HEK293 (cell line): ENCODE results near the gene GTF2F2.

Experiments used
- EGR2 ChIP-seq: fragments of 450-650 bp; formaldehyde crosslinking; IDR thresholded peaks from 2 replicates; pipeline ENCODE4 v1.5.1; 2016; ENCODE audit warnings: low read depth, missing biosample characterization, missing genetic modification characterization
- FEZF1 ChIP-seq: fragments of 450-650 bp; formaldehyde crosslinking; IDR thresholded peaks from 2 replicates; pipeline ENCODE4 v1.5.1; 2016; ENCODE audit warnings: missing biosample characterization, missing genetic modification characterization
- KLF17 ChIP-seq: fragments of 450-650 bp; formaldehyde crosslinking; IDR thresholded peaks from 2 replicates; pipeline ENCODE4 v1.5.1; 2016; ENCODE audit warnings: missing biosample characterization, missing genetic modification characterization
- MEIS1 ChIP-seq: sonication (generic); formaldehyde crosslinking; IDR thresholded peaks from 2 replicates; pipeline ENCODE4 v1.8.1; 2022; ENCODE audit warnings: missing genetic modification reagents, mild to moderate bottlenecking, borderline replicate concordance
- MYNN ChIP-seq: fragments of 450-650 bp; formaldehyde crosslinking; IDR thresholded peaks from 2 replicates; pipeline ENCODE4 v1.5.1; 2016; ENCODE audit warnings: missing biosample characterization, missing genetic modification characterization, borderline replicate concordance
- OSR2 ChIP-seq: fragments of 450-650 bp; formaldehyde crosslinking; IDR thresholded peaks from 2 replicates; pipeline ENCODE4 v1.5.1; 2016; ENCODE audit warnings: missing biosample characterization, missing genetic modification characterization
- PATZ1 ChIP-seq: fragments of 450-650 bp; formaldehyde crosslinking; IDR thresholded peaks from 2 replicates; pipeline ENCODE4 v1.5.1; 2016; ENCODE audit warnings: missing biosample characterization, missing genetic modification characterization
- ZBTB20 ChIP-seq: fragments of 450-650 bp; formaldehyde crosslinking; IDR thresholded peaks from 2 replicates; pipeline ENCODE4 v1.5.1; 2016; ENCODE audit warnings: missing biosample characterization, missing genetic modification characterization
- ZEB2 ChIP-seq: fragments of 450-650 bp; formaldehyde crosslinking; IDR thresholded peaks from 2 replicates; pipeline ENCODE4 v1.5.1; 2016; ENCODE audit warnings: missing biosample characterization, missing genetic modification characterization
- ZNF10 ChIP-seq: fragments of 450-650 bp; formaldehyde crosslinking; IDR thresholded peaks from 2 replicates; pipeline ENCODE4 v1.5.1; 2017; ENCODE audit warnings: missing biosample characterization, missing genetic modification characterization
- ZNF155 ChIP-seq: fragments of 450-650 bp; formaldehyde crosslinking; IDR thresholded peaks from 2 replicates; pipeline ENCODE4 v1.5.1; 2016; ENCODE audit warnings: missing biosample characterization, missing genetic modification characterization
- ZNF174 ChIP-seq: fragments of 450-650 bp; formaldehyde crosslinking; IDR thresholded peaks from 2 replicates; pipeline ENCODE4 v1.5.0; 2017; ENCODE audit warnings: missing biosample characterization, mild to moderate bottlenecking, missing genetic modification characterization
- ZNF202 ChIP-seq: fragments of 450-650 bp; formaldehyde crosslinking; IDR thresholded peaks from 2 replicates; pipeline ENCODE4 v1.5.1; 2016; ENCODE audit warnings: missing biosample characterization, missing genetic modification characterization, borderline replicate concordance
- ZNF292 ChIP-seq: fragments of 450-650 bp; formaldehyde crosslinking; IDR thresholded peaks from 2 replicates; pipeline ENCODE4 v1.5.1; 2016; ENCODE audit warnings: low read depth, missing biosample characterization, missing genetic modification characterization, borderline replicate concordance
- ZNF302 ChIP-seq: fragments of 450-650 bp; formaldehyde crosslinking; IDR thresholded peaks from 2 replicates; pipeline ENCODE4 v1.5.1; 2016; ENCODE audit warnings: missing biosample characterization, missing genetic modification characterization, low read depth
- ZNF335 ChIP-seq: fragments of 450-650 bp; formaldehyde crosslinking; conservative IDR thresholded peaks from 2 replicates; pipeline ENCODE4 v1.5.1; 2016; ENCODE audit warnings: missing biosample characterization, missing genetic modification characterization
- ZNF354C ChIP-seq: fragments of 450-650 bp; formaldehyde crosslinking; IDR thresholded peaks from 2 replicates; pipeline ENCODE4 v1.5.1; 2016; ENCODE audit warnings: missing biosample characterization, missing genetic modification characterization, low read depth, borderline replicate concordance
- ZNF362 ChIP-seq: fragments of 450-650 bp; formaldehyde crosslinking; IDR thresholded peaks from 2 replicates; pipeline ENCODE4 v1.5.1; 2016; ENCODE audit warnings: missing biosample characterization, missing genetic modification characterization
- ZNF391 ChIP-seq: fragments of 450-650 bp; formaldehyde crosslinking; IDR thresholded peaks from 2 replicates; pipeline ENCODE4 v1.5.1; 2016; ENCODE audit warnings: low read depth, missing biosample characterization, missing genetic modification characterization, borderline replicate concordance
- ZNF394 ChIP-seq: fragments of 450-650 bp; formaldehyde crosslinking; IDR thresholded peaks from 2 replicates; pipeline ENCODE4 v1.5.1; 2016; ENCODE audit warnings: missing biosample characterization, missing genetic modification characterization, mild to moderate bottlenecking, moderate library complexity, borderline replicate concordance
- ZNF404 ChIP-seq: fragments of 450-650 bp; formaldehyde crosslinking; IDR thresholded peaks from 2 replicates; pipeline ENCODE4 v1.5.1; 2017; ENCODE audit warnings: missing biosample characterization, missing genetic modification characterization
- ZNF416 ChIP-seq: fragments of 450-650 bp; formaldehyde crosslinking; IDR thresholded peaks from 2 replicates; pipeline ENCODE4 v1.5.1; 2016; ENCODE audit warnings: missing biosample characterization, missing genetic modification characterization
- ZNF521 ChIP-seq: fragments of 450-650 bp; formaldehyde crosslinking; IDR thresholded peaks from 2 replicates; pipeline ENCODE4 v1.5.1; 2017; ENCODE audit warnings: missing biosample characterization, mild to moderate bottlenecking, missing genetic modification characterization
- ZNF555 ChIP-seq: fragments of 450-650 bp; formaldehyde crosslinking; conservative IDR thresholded peaks from 2 replicates; pipeline ENCODE4 v1.5.1; 2017; ENCODE audit warnings: missing biosample characterization, mild to moderate bottlenecking, missing genetic modification characterization, inconsistent platforms
- ZNF692 ChIP-seq: fragments of 450-650 bp; formaldehyde crosslinking; IDR thresholded peaks from 2 replicates; pipeline ENCODE4 v1.5.1; 2016; ENCODE audit warnings: missing biosample characterization, missing genetic modification characterization
- ZNF707 ChIP-seq: fragments of 450-650 bp; formaldehyde crosslinking; IDR thresholded peaks from 2 replicates; pipeline ENCODE4 v1.5.1; 2016; ENCODE audit warnings: missing biosample characterization, missing genetic modification characterization
- ZNF76 ChIP-seq: fragments of 450-650 bp; formaldehyde crosslinking; IDR thresholded peaks from 2 replicates; pipeline ENCODE4; 2016; ENCODE audit warnings: low read depth, missing biosample characterization, missing genetic modification characterization, borderline replicate concordance
- ZNF776 ChIP-seq: fragments of 450-650 bp; formaldehyde crosslinking; IDR thresholded peaks from 2 replicates; pipeline ENCODE4 v1.5.0; 2017; ENCODE audit warnings: missing biosample characterization, missing genetic modification characterization, borderline replicate concordance
- ZNF792 ChIP-seq: fragments of 450-650 bp; formaldehyde crosslinking; IDR thresholded peaks from 2 replicates; pipeline ENCODE4 v1.5.1; 2016; ENCODE audit warnings: missing biosample characterization, missing genetic modification characterization
- ZNF843 ChIP-seq: fragments of 450-650 bp; formaldehyde crosslinking; IDR thresholded peaks from 2 replicates; pipeline ENCODE4 v1.5.1; 2016; ENCODE audit warnings: missing biosample characterization, missing genetic modification characterization
- ZSCAN18 ChIP-seq: fragments of 450-650 bp; formaldehyde crosslinking; IDR thresholded peaks from 2 replicates; pipeline ENCODE4 v1.5.1; 2016; ENCODE audit warnings: missing biosample characterization, missing genetic modification characterization
- ZSCAN23 ChIP-seq: fragments of 450-650 bp; formaldehyde crosslinking; IDR thresholded peaks from 2 replicates; pipeline ENCODE4 v1.5.1; 2016; ENCODE audit warnings: missing biosample characterization, missing genetic modification characterization
- ZSCAN5A ChIP-seq: fragments of 450-650 bp; formaldehyde crosslinking; IDR thresholded peaks from 2 replicates; pipeline ENCODE4 v1.5.1; 2016; ENCODE audit warnings: missing biosample characterization, missing genetic modification characterization

Gene GTF2F2

GRCh38 chr13:45219938-45220375, 99.6 kb downstream of the GTF2F2 start (continued):
- TF ChIP-seq ZNF707 (tag by site-specific recombination) (no peak), ZSCAN5A (tag by site-specific recombination) (no peak), ZNF692 (tag by site-specific recombination) (no peak), ZNF354C (tag by site-specific recombination) (no peak), ZNF302 (no peak), OSR2 (tag by site-specific recombination) (peak; percentile 33; the same call in 1 of the 2 replicates), ZSCAN23 (tag by site-specific recombination) (0 out of 2 replicates have a peak, but pooled peaks have one; percentile 18), ZNF521 (tag by site-specific recombination) (no peak), MYNN (tag by site-specific recombination) (no peak), ZNF292 (tag by site-specific recombination) (no peak), ZNF394 (tag by site-specific recombination) (no peak; the same call in 1 of the 2 replicates), ZNF335 (no peak), ZNF843 (tag by site-specific recombination) (no peak), FEZF1 (peak; percentile 51; the same call in 1 of the 2 replicates), ZSCAN18 (tag by site-specific recombination) (no peak), PATZ1 (tag by site-specific recombination) (peak; percentile 44; the same call in 1 of the 2 replicates), MEIS1 (CRISPR knock-in tag) (no peak), ZNF76 (no peak), ZNF776 (no peak), ZBTB20 (tag by site-specific recombination) (no peak), ZNF174 (tag by site-specific recombination) (no peak), ZNF416 (no peak), ZNF202 (tag by site-specific recombination) (no peak), ZNF555 (tag by site-specific recombination) (no peak), ZNF391 (no peak), KLF17 (tag by site-specific recombination) (no peak), ZNF404 (tag by site-specific recombination) (no peak), ZNF362 (peak; percentile 73; the same call in 1 of the 2 replicates), ZNF10 (tag by site-specific recombination) (0 out of 2 replicates have a peak, but pooled peaks have one; percentile 33), ZNF792 (tag by site-specific recombination) (no peak), EGR2 (tag by site-specific recombination) (no peak), ZNF155 (no peak), ZEB2 (tag by site-specific recombination) (peak; percentile 71)
